ENCODE data around the gene DBI. TPM values are rescaled to one million over a fixed set of nuclear protein-coding genes. Genes with fewer than 3 reads are reported as not detected.
A peak's percentile ranks its signal among the peaks of the same experiment; 100 is the strongest.

The DBI gene
- total RNA-seq, 1 experiment from 2014 or later: 129 TPM

DNA sequence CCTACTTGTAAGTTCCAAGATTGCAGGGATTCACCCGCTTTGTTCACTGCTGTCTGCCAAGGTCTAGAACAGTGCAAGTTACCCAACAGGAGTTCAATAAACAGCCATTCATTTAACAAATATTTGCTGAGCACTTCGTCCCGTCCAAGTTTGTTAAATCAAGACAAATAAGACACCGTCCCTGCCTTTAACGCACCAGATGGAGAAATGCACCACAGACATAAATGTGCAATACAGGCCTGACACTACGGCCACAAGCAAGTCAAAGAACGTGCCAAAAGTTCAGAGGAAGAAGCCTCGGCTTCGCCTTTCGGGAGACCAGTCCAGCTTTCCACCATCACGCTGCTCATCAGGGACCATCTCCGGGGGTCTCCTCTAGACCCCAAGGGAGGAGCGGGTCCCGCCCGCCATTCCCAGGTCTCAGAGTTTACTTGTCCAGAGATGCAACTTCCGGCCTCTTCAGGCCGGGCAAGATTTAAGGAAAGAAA is 572 bp upstream of the DBI start:
- ChIA-PET CTCF (interaction anchor here (1.0 to 1.2 kb wide), 2 partner anchors 14 to 15 kb away, joined by 3 to 4 read pairs; no protein-coding TSS in a partner anchor), RAD21 (ENCODE audit: low non-redundant PET in 1 of 2, low total read pairs in 2 of 2, uncharacterized antibody in 2 of 2, unreplicated experiment in 2 of 2) (no interaction called here), POLR2A (interaction anchor here (1.0 to 1.4 kb wide), 9 partner anchors 9 to 132 kb away, joined by 3 to 7 read pairs (median 4); no protein-coding TSS in a partner anchor)
- Histone ChIP-seq H4K20me1 (ENCODE audit: insufficient read depth) (no peaks in the 10 kb centered on the region), H3K27ac (ENCODE audit: low read depth, low read length) (peak overlapping the region; percentile 59), H3K27me3 (ENCODE audit: insufficient read depth, low read length) (no peaks in the 10 kb centered on the region), H3K4me2 (ENCODE audit: low read length) (peak overlapping the region; percentile 98), H3K9ac (ENCODE audit: low read length) (peak overlapping the region; percentile 79), H3K79me2 (ENCODE audit: insufficient read depth, low read length) (peaks cover 38% of the 10 kb centered on the region), H2AFZ (ENCODE audit: low read depth, low read length, poor library complexity, severe bottlenecking) (peak overlapping the region; percentile 41), H3K36me3 (ENCODE audit: control insufficient read depth in 1 of 2, insufficient read depth in 2 of 2, low read length in 2 of 2) (peaks cover 18 to 23% of the 10 kb centered on the region in 2 experiments; a peak in 3 of 4 replicates), H3K9me2 (ENCODE audit: insufficient read depth) (no peaks in the 10 kb centered on the region), H3K4me1 (ENCODE audit: control insufficient read depth in 1 of 2, insufficient read depth in 2 of 2, low read length in 2 of 2) (peaks cover 13 to 17% of the 10 kb centered on the region in 2 experiments), H3K9me3 (ENCODE audit: control insufficient read depth in 1 of 2, insufficient read depth in 1 of 2, low read depth in 1 of 2, low read length in 2 of 2) (no peaks in the 10 kb centered on the region), H3K4me3 (replicated peaks in 1 of 2; ENCODE audit: low read depth in 1 of 2, low read length in 2 of 2) (peak overlapping the region; percentile 95 to 99)
- TSS peak; percentile 86 for BruUV-seq (replicated peaks)
- intact Hi-C loops (cut with micrococcal nuclease): no loop called here
- DNase-seq (ENCODE audit: low read depth, low spot score) (no peak), ATAC-seq (peak; percentile 1; the same call in 1 of the 2 replicates)
- TF ChIP-seq ZFX (IDR thresholded peaks at IDR 0.05) (peak; percentile 68), YY1 (IDR thresholded peaks at IDR 0.05; ENCODE audit: extremely low read depth, insufficient replicate concordance, low read depth, low read length) (no peak), EGR1 (IDR thresholded peaks at IDR 0.05; ENCODE audit: low read depth) (0 out of 2 replicates have a peak, but pooled peaks have one; percentile 7)

DNA sequence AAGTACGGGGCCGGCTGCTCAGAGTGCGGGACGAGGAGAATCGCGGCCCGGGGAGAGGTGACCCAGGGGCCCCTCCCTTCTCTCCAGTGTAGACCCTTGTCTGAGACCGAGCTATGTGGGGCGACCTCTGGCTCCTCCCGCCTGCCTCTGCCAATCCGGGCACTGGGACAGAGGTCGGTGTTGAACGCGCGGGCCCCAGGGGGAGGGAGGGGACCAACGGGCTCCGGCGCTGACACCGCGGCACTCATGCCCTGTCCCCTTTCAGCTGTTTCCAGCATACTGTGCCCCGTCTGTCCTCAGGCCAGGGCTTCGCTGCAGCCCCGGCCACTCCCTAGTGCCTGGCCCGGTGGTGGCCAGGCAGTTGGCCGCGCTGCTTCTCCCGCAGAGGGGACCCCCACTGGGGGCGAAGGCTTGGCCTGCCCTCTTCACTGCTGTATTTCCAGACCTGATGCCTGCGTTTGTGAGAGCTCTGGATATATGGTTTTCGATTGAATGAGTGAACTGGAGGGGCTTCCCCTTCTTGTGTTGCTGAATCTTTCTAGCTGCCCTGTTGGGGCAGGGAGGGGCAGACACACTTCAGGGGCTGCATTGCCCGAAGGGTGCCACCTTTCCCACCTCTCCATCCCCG is 809 bp downstream of the DBI start:
- ChIA-PET RAD21 (ENCODE audit: low non-redundant PET in 1 of 2, low total read pairs in 2 of 2, uncharacterized antibody in 2 of 2, unreplicated experiment in 2 of 2) (no interaction called here), POLR2A (interaction anchor here (1.1 to 1.4 kb wide), 3 partner anchors 10 to 20 kb away, joined by 4 to 6 read pairs (median 6); no protein-coding TSS in a partner anchor), CTCF (interaction anchor here (1.2 kb wide), 1 partner anchor 15 kb away, joined by 4 read pairs; no protein-coding TSS in a partner anchor)
- H3K27me3 ChIP-seq (ENCODE audit: insufficient read depth, low read length): no peaks in the 10 kb centered on the region
- TF ChIP-seq ZFX (IDR thresholded peaks at IDR 0.05) (no peak), POLR2AphosphoS5 (IDR thresholded peaks at IDR 0.05; ENCODE audit: low read depth, low read length) (no peak)
- H3K9me2 ChIP-seq (ENCODE audit: insufficient read depth): no peaks in the 10 kb centered on the region
- no peak overlapping the region for H2AFZ ChIP-seq (ENCODE audit: low read depth, low read length, poor library complexity, severe bottlenecking)
- H3K9ac ChIP-seq (ENCODE audit: low read length): peak overlapping the region; percentile 79
- BruUV-seq (replicated peaks): no TSS peak
- H3K4me2 ChIP-seq (ENCODE audit: low read length): peak overlapping the region; percentile 98
- H3K79me2 ChIP-seq (ENCODE audit: insufficient read depth, low read length): peaks cover 38% of the 10 kb centered on the region
- no peak for DNase-seq (ENCODE audit: low read depth, low spot score)
- peak overlapping the region; percentile 95 to 99 for H3K4me3 ChIP-seq (replicated peaks in 1 of 2; ENCODE audit: low read depth in 1 of 2, low read length in 2 of 2)
- ATAC-seq: peak; percentile 67
- intact Hi-C loops (cut with micrococcal nuclease): no loop called here
- H3K4me1 ChIP-seq (ENCODE audit: control insufficient read depth in 1 of 2, insufficient read depth in 2 of 2, low read length in 2 of 2): peaks cover 13 to 17% of the 10 kb centered on the region in 2 experiments
- no peaks in the 10 kb centered on the region for H4K20me1 ChIP-seq (ENCODE audit: insufficient read depth)
- peak overlapping the region; percentile 76 for H3K27ac ChIP-seq (ENCODE audit: low read depth, low read length)
- no peaks in the 10 kb centered on the region for H3K9me3 ChIP-seq (ENCODE audit: control insufficient read depth in 1 of 2, insufficient read depth in 1 of 2, low read depth in 1 of 2, low read length in 2 of 2)
- peaks cover 31 to 34% of the 10 kb centered on the region in 2 experiments; a peak in 3 of 4 replicates for H3K36me3 ChIP-seq (ENCODE audit: control insufficient read depth in 1 of 2, insufficient read depth in 2 of 2, low read length in 2 of 2)

All from HCT116 (cell line).